DOHH2 (cell line): Measurements from ENCODE around the gene PGF.

Experiments used
- CTCF ChIP-seq: fragments of 200-600 bp; sonication (generic); IDR thresholded peaks from one replicate; pipeline ENCODE4 v1.5.1; 2014; ENCODE audit warnings: antibody characterized with exemption, mild to moderate bottlenecking, low read depth, low read length; ENCODE audit not compliant: poor library complexity, severe bottlenecking
- EZH2phosphoT487 ChIP-seq: fragments of 200-600 bp; sonication (generic); IDR thresholded peaks from 2 replicates; pipeline ENCODE4 v1.6.1; 2017; ENCODE audit warnings: borderline replicate concordance, mild to moderate bottlenecking, antibody characterized with exemption, low read length, moderate library complexity, mixed read lengths

GRCh38 chr14:74952180-74952665 is 3.2 kb downstream of the PGF start:
- no peak for TF ChIP-seq CTCF
- TF ChIP-seq EZH2phosphoT487 = no peak
